Measurements from ENCODE around the gene C6orf89.

- no peak for TF ChIP-seq CTCF (conservative IDR thresholded peaks at IDR 0.05)
- no peak for TF ChIP-seq EZH2 (IDR thresholded peaks at IDR 0.05; ENCODE audit: low read depth)
These were observed 3.1 kb downstream of the C6orf89 start for GRCh38 chr6:36888654-36889481.
